GM21381 (cell line): ENCODE measurements around the gene GGN.
"Not testable (repeated sequence)": the region's sequence is repeated elsewhere in the genome, so short reads cannot be mapped to it uniquely, and the experiment has no call there.

Source experiments
- ATAC-seq: cut with Tn5 transposase; IDR thresholded peaks from one replicate; pipeline ENCODE4 v1.9.1; 2021; ENCODE audit warnings: mild to moderate bottlenecking, moderate library complexity; ENCODE audit not compliant: unreplicated experiment

The GGN gene

GRCh38 chr19:38362946-38363688, 24.7 kb downstream of the GGN start:
- ATAC-seq = not testable (repeated sequence)

- peak; percentile 37 for ATAC-seq
These were observed 25.5 kb downstream of the GGN start for GRCh38 chr19:38362076-38362945.

DNA sequence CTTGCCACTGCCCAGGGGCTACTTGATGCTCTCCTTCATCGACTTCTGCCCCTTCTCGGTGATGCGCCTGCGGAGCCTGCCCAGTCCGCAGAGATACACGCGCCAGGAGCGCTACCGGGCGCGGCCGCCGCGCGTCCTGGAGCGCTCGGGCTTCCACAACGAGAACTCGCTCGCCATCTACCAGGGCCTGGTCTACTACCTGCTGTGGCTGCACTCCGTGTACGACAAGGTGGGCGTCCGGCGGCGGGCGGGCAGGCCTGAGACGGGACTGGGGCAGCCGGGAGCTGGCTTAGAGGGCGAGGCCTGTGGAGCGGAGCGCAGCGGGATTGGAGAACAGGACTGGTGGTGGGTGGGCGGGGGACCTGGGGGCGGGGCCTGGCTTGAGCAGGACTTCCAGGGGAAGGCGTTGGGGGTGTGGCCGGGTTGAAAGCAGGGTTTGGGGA, 26.2 kb downstream of the GGN start:
- ATAC-seq = peak; percentile 60

DNA sequence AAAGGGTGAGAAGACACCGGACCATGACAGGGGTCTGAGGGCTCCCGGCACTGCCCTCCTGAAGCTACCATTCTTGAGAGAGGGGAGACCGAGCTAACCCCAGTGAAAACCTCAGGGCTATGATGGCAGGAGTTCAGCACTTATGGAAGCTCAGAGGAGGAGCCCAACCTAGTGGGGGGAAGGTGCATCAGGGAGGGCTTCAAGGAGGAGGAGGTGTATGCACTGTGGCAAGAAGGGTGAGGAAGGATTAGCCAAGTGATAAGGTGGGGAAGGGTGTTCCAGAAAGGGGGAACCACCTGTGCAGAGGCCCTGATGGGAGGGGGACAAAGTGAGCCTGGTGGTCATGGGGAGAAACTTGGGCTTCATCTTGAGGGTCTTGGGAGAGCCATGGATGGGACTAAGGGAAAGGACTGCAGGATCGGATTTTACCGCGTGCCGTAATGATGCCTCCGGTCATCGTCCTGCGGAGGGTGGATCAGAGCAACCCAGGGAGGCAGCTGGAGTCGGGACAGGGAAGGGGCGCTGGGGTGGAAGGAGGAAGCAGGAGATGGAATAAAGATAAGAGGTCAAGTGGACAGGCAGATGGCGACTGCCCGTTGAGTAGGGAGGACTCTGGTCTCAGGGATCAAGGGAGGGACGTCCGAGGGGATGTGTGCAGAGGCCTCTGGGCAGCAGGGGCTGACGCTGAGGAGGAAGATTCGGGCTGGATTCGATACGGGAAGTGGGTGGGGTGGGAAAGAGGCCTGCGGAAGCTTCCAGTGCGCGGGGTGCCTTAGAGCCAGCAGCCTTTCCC, 26.8 kb downstream of the GGN start:
- ATAC-seq = no peak

GRCh38 chr19:38360351-38360750, 27.5 kb downstream of the GGN start:
- no peak for ATAC-seq

- no peak for ATAC-seq
These were observed 28.4 kb downstream of the GGN start for GRCh38 chr19:38359242-38360021.

GRCh38 chr19:38358071-38358470, 29.8 kb downstream of the GGN start:
- no peak for ATAC-seq

DNA sequence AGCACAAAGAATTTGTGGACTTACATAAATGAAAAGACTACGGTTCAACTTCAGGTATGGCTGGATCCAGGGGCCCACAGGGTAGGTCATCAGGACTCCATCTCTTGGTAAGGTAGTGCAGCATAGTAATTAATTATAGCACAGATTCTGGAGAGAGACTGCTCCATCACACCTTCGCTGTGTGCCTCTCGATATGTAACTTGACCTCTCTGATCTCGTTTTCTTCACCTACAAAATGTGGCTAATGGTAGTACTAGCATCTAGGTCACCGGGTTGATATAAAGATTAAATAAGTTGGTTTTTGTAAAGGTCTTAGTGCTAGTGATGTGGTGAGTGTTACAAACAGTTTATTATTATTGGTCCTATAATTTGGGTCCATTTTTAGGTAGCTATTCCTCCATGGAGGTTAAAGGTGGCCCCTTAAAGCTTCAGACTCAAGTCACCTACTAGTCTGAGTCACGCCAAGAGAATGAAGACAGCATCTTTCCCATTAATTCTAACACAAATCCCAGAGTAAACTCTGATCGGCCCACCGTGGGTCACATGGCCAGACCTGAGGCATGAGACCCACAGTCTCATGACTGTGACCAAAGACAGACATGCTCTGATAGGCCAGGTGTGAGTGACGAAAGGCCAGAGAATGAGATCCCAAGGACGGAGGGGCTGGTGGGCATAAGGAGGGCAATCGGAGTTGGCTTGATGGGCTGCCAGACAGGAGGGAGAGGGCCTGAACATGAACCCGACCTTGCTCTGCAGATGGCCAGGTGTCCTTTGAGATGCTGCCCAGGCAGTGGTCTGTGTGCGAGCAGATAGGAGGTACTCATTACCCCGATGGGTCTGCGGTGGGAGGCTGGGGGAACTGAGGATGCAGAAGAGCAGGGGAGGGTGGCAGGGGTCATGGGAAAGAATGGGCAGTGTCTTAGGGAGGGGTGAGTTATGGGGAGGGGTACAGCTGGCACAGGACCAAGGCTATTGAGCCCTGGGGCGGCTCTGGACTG, 31.8 kb downstream of the GGN start:
- ATAC-seq = no peak

DNA sequence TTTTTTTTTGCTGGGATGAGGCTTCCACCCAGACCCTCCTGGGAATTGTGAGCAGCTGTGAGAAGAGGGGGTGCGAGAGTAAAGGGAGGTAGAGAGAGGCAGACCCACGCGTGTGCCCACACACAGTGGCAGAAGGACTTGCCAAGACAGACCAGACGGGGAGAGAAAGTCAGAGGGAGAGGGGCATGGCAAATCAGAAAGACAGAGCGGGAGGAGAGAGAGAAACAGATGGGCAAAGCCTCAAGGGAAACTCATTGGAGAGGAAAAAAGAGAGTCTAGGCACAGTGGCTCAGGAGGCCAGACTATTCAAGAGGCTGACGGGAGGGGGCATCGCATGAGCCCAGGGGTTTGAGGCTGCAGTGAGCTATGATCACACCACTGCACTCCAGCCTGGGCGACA, 35.2 kb downstream of the GGN start:
- ATAC-seq = no peak

GRCh38 chr19:38351865-38352395, 35.9 kb downstream of the GGN start:
- ATAC-seq = no peak

DNA sequence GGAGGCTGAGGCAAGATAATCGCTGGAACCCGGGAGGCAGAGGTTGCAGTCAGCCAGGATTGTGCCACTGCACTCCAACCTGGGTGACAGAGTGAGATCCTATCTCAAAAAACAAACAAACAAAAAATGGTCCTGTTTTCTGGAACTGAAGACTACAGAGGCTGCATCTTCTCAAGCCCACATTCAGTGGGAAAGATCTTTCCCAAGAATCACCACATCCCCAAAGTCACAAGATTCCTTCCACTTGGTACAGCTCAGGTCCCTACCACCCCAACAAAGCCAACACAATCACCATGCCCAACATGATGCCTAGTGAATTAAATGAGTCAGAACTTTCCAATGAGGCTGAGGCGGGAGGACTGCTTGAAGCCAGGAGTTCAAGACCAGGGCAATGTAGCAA, 37.0 kb downstream of the GGN start:
- ATAC-seq = no peak

- ATAC-seq = no peak
These were observed 41.0 kb downstream of the GGN start for GRCh38 chr19:38346837-38347236.

- ATAC-seq = no peak
These were observed 46.9 kb downstream of the GGN start for GRCh38 chr19:38340927-38341326.

- ATAC-seq = not testable (repeated sequence)
These were observed 48.8 kb downstream of the GGN start for GRCh38 chr19:38339011-38339410.

GRCh38 chr19:38337360-38337653, 50.5 kb downstream of the GGN start:
- no peak for ATAC-seq

DNA sequence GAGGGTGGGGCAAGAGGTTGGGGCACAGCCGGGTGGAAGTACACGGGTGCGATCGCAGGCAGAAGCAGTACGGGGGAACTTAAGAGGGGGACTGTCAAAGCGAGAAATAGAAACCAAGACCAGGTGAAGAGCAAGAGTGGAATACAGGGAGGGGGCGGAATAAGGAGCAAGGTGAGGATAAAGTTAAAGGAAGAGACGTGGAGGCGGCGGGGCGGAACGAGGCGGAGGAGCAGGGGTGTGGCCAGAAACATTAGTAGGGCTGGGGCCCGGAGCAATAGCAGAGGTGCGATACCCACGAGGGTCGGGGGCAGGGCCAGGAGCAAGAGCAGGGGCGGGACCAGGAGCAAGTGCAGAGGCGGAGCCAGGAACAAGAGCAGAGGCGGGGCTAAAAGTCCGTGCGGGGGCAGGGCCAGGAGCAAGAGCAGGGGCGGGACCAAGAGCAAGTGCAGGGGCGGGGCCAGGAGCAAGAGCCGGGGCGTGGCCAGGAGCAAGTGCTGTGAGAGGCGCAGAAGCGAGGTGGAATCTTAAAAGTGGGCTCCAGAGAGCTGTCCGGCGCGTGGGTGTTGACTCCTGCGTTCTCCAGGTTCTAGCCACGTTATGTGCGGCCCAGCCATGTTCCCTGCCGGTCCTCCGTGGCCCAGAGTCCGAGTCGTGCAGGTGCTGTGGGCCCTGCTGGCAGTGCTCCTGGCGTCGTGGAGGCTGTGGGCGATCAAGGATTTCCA, 51.0 kb downstream of the GGN start:
- ATAC-seq = peak; percentile 47

DNA sequence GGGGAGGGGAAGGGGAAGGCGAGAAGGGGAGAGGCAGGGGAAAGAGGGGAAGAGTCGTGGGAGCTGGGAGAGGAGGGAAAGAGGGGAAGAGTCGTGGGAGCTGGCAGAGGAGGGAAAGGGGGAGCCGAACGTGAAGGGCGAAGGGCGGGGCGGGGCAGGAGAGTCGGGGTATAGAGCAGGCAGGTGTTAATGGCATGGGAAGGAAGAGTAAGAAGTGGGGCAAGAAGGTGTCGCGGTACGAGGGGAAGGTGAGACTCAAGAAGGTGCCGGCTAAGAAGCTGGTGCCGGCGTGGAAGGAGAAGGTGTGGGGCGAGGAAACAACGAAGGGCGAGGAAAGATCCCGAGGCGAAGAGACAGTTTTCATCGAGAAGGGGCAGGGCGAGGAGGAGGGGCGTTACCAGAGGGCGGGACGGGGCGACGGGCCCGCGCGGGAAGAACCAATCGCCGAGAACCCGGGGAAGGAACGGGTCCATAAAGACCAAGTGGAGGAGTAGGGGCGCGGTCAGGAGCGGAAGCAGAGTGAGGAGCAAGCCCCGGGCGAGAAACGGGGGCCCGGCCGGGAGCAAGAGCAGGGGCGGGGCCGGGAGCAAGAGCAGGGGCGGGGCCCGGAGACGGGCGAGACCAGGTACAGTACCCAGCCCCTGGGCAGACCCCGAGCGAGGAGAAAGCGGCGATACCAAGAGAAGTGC, 51.7 kb downstream of the GGN start:
- ATAC-seq = peak; percentile 71
